Adipocyte (in vitro differentiated cells): ENCODE results near the gene RCOR1.
"Not testable (repeated sequence)": the region's sequence is repeated elsewhere in the genome, so short reads cannot be mapped to it uniquely, and the experiment has no call there.

Experiments used
- DNase-seq: peaks from one replicate; pipeline ENCODE4 v3.0.0-alpha.2; 2015; ENCODE audit warnings: low read depth
- H3K27me3 ChIP-seq: replicated peaks from 2 replicates; pipeline ENCODE4 v1.7.0; 2013; ENCODE audit warnings: mild to moderate bottlenecking, low read length, moderate library complexity; ENCODE audit not compliant: control insufficient read depth, insufficient read depth
- H3K36me3 ChIP-seq: 2 replicates; pipeline ENCODE4 v1.7.0; 2013; ENCODE audit warnings: low read length, mild to moderate bottlenecking, moderate library complexity; ENCODE audit not compliant: control insufficient read depth, insufficient read depth, severe bottlenecking
- H3K4me1 ChIP-seq: 2 replicates; pipeline ENCODE4 v1.7.0; 2013; ENCODE audit warnings: mild to moderate bottlenecking, low read length, moderate library complexity; ENCODE audit not compliant: control insufficient read depth, insufficient read depth
- H3K4me3 ChIP-seq: 2 replicates; pipeline ENCODE4 v1.7.0; 2013; ENCODE audit warnings: mild to moderate bottlenecking, low read length, moderate library complexity
- H3K9ac ChIP-seq: 2 replicates; pipeline ENCODE4 v1.7.0; 2013; ENCODE audit warnings: mild to moderate bottlenecking, low read length, moderate library complexity
- H3K9me3 ChIP-seq: 2 replicates; pipeline ENCODE4 v1.7.0; 2013; ENCODE audit warnings: mild to moderate bottlenecking, low read length, moderate library complexity; ENCODE audit not compliant: control insufficient read depth

Gene RCOR1

GRCh38 chr14:102557434-102558226 is 34.8 kb upstream of the RCOR1 start:
- Histone ChIP-seq H3K4me1 (peaks cover 4% of the 10 kb centered on the region), H3K4me3 (no peak overlapping the region), H3K9me3 (no peaks in the 10 kb centered on the region), H3K27me3 (no peaks in the 10 kb centered on the region), H3K36me3 (no peaks in the 10 kb centered on the region), H3K9ac (no peak overlapping the region)
- no peak for DNase-seq

DNA sequence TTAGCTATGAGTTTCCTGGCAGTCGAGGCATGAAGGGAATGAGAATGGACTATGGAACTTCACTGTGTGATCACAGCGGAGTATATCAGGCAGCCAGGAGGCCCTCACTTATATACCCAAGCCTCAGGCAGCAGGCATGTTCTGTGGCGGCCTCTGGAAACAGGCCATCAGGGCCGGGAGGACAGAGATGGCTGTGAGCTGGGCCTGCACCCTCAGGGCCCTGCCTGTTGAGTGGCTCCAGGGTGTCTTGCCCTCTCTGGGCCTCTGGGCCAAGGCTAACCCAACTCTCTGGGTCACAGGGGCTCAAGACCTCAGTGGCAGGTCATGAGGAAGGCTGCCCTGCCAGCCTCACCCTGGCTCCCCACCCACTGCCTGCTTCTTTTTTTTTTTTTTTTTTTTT is 33.9 kb upstream of the RCOR1 start:
- H3K4me1 ChIP-seq: no peaks in the 10 kb centered on the region
- no peaks in the 10 kb centered on the region for H3K27me3 ChIP-seq
- H3K9me3 ChIP-seq: no peaks in the 10 kb centered on the region
- no peak for DNase-seq
- no peak overlapping the region for H3K9ac ChIP-seq
- no peak overlapping the region for H3K4me3 ChIP-seq
- H3K36me3 ChIP-seq: no peaks in the 10 kb centered on the region

GRCh38 chr14:102560458-102561261 is 31.8 kb upstream of the RCOR1 start:
- no peak for DNase-seq

GRCh38 chr14:102565331-102565887 is 27.0 kb upstream of the RCOR1 start:
- no peak for DNase-seq
- Histone ChIP-seq H3K27me3 (peaks cover 8% of the 10 kb centered on the region), H3K9ac (no peak overlapping the region)

More at GRCh38 chr14:102560458-102561261, 31.8 kb upstream of the RCOR1 start:
- Histone ChIP-seq H3K4me1 (no peaks in the 10 kb centered on the region), H3K9ac (no peak overlapping the region), H3K4me3 (no peak overlapping the region), H3K27me3 (no peaks in the 10 kb centered on the region), H3K36me3 (no peaks in the 10 kb centered on the region), H3K9me3 (peaks cover 4% of the 10 kb centered on the region)

GRCh38 chr14:102565959-102566358 is 26.5 kb upstream of the RCOR1 start:
- no peaks in the 10 kb centered on the region for H3K4me1 ChIP-seq

More at GRCh38 chr14:102565331-102565887, 27.0 kb upstream of the RCOR1 start:
- Histone ChIP-seq H3K4me1 (no peaks in the 10 kb centered on the region), H3K9me3 (peaks cover 4% of the 10 kb centered on the region), H3K4me3 (no peak overlapping the region), H3K36me3 (no peaks in the 10 kb centered on the region)

DNA sequence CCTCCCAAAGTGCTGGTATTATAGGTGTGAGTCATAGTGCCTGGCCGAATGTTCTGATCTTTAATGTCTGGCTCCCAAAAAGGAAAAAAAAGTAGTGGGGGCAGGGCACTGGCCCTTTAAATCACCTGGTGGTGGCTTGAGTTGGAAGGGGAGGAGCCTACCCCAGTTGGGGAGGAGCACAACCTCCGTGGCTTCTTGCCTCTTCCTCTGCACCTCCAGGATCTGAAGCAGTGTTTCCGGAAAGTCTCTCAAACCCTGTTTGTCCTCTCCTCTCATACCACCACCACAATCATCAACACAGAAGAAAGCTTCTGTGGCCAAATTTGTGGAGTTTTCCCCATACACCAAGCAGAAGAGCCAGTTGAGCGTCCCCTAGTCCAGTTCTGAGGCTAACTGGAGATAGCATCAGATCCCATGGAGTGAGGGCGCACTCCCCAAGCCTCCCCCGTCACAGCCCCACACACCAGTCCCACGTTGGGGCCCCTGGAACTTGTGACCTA is 24.3 kb upstream of the RCOR1 start:
- Histone ChIP-seq H3K9ac (no peak overlapping the region), H3K9me3 (peaks cover 4% of the 10 kb centered on the region), H3K4me1 (no peaks in the 10 kb centered on the region), H3K27me3 (peaks cover 8% of the 10 kb centered on the region), H3K36me3 (no peaks in the 10 kb centered on the region), H3K4me3 (no peak overlapping the region)
- no peak for DNase-seq

More at GRCh38 chr14:102565959-102566358, 26.5 kb upstream of the RCOR1 start:
- H3K36me3 ChIP-seq: no peaks in the 10 kb centered on the region
- H3K27me3 ChIP-seq: peaks cover 8% of the 10 kb centered on the region
- no peak for DNase-seq
- no peak overlapping the region for H3K4me3 ChIP-seq
- H3K9me3 ChIP-seq: peaks cover 4% of the 10 kb centered on the region
- no peak overlapping the region for H3K9ac ChIP-seq

DNA sequence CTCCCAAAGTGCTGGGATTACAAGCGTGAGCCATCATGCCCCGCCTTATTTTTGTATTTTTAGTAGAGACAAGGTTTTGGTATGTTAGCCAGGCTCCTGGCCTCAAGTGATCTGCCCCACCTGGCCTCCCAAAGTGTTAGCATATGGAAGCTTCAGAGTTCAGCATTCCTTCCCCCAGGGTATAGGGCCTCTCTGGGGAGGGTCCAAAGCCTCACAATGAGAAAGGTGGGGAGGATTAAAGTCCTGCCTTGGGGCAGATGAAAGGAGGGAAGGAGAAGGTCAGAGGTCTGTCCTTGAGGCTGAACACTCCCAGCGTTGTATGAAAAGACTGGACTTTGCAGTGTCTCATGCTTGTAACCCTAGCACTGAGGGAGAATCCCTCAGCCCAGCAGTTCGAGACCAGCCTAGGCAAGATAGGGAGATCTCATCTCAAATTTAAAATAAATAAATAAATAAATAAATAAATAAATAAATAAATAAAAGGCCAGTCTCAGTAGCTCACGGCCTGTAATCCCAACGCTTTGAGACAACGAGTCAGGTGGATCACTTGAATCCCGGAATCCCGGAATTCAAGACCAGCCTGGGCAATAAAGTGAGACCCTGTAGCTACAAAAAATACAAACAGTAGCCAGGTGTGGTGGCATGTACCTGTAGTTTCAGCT is 22.0 kb upstream of the RCOR1 start:
- Histone ChIP-seq H3K4me1 (no peaks in the 10 kb centered on the region), H3K36me3 (no peaks in the 10 kb centered on the region), H3K9ac (no peak overlapping the region), H3K4me3 (no peak overlapping the region), H3K27me3 (peaks cover 8% of the 10 kb centered on the region), H3K9me3 (no peaks in the 10 kb centered on the region)
- no peak for DNase-seq

DNA sequence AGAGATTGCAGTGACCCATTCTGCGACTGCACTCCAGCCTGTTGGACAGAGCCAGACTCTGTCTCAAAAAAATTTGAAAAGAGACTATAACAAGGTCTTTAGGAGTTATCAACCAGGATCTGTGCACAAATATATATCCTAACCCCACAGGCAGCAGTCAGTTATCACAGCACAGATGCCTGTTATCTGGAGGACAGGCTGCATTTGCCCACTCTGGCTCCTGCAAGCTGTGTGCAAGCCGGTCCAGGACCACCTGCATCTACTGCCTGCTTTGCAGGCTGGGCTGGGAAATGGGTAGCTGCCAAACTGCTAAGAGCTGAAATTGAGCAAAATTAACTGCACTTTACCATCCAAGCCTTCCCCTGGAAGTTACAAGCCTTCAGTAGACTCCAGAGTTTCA is 21.4 kb upstream of the RCOR1 start:
- Histone ChIP-seq H3K4me1 (no peaks in the 10 kb centered on the region), H3K36me3 (no peaks in the 10 kb centered on the region), H3K9ac (no peak overlapping the region), H3K4me3 (no peak overlapping the region), H3K9me3 (no peaks in the 10 kb centered on the region), H3K27me3 (peaks cover 8% of the 10 kb centered on the region)
- DNase-seq: no peak

GRCh38 chr14:102571478-102572042 is 20.9 kb upstream of the RCOR1 start:
- H3K36me3 ChIP-seq: no peaks in the 10 kb centered on the region

GRCh38 chr14:102573161-102573560 is 19.3 kb upstream of the RCOR1 start:
- H3K9me3 ChIP-seq, DNase-seq, H3K36me3 ChIP-seq, H3K9ac ChIP-seq, H3K27me3 ChIP-seq, H3K4me1 ChIP-seq, H3K4me3 ChIP-seq: not testable (repeated sequence)

More at GRCh38 chr14:102571478-102572042, 20.9 kb upstream of the RCOR1 start:
- H3K9me3 ChIP-seq: no peaks in the 10 kb centered on the region
- no peaks in the 10 kb centered on the region for H3K4me1 ChIP-seq
- peaks cover 8% of the 10 kb centered on the region for H3K27me3 ChIP-seq
- H3K9ac ChIP-seq: no peak overlapping the region
- H3K4me3 ChIP-seq: no peak overlapping the region
- DNase-seq: no peak
